NT2/D1 (cell line): ENCODE results near the gene LIPG.

ENCODE experiments used
- SUZ12 ChIP-seq: IDR thresholded peaks from 2 replicates; pipeline ENCODE4 v1.6.1; 2011; ENCODE audit not compliant: insufficient read length, insufficient read depth; ENCODE audit errors: extremely low read depth
- YY1 ChIP-seq: IDR thresholded peaks from 2 replicates; pipeline ENCODE4 v1.6.1; 2011; ENCODE audit not compliant: insufficient read length, insufficient read depth

DNA sequence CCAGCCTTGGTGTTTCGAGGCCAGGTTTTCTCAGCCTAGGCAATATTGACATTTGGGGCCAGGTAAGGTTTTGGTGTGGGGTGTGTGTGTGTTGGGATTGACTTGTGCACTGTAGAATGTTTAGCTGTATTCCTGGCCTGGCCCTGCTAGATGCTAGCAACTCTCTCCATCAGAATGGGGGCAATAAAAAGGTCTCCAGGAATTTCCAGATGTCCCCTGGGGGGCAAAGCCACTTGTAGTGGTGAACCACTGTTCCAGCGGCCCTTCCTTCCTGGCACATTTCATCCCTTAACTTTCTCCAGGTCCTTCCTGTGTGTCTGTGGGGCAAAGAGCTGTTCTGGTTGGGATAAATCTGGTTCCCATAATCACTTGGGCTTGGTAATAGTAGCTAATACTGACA, 12.0 kb downstream of the LIPG start:
- TF ChIP-seq YY1 (no peak), SUZ12 (no peak)
